Left lung (tissue), 10 donors: Measurements from ENCODE around the gene WNT11. TPM values are rescaled to one million over a fixed set of nuclear protein-coding genes. Genes with fewer than 3 reads are reported as not detected.

Source experiments
- ATAC-seq: fragments of 200-7000 bp; cut with Tn5 transposase; one replicate; pipeline ENCODE4 v1.9.1; 2020; ENCODE audit warnings: moderate library complexity
- DNase-seq, 4 donors: peaks; one replicate each; pipeline ENCODE4 v3.0.0-alpha.2; 2013 to 2020
- H3K27ac ChIP-seq, 2 donors: fragments of 200-600 bp; sonication (generic) in 1 of 2; one replicate each; pipeline versions ENCODE4 v1.5.0 to v1.8.0; 2020 to 2021
- H3K27me3 ChIP-seq, 2 donors: fragments of 200-600 bp; sonication (generic) in 1 of 2; one replicate each; pipeline versions ENCODE4 v1.5.0 to v1.8.0; 2020 to 2021
- H3K36me3 ChIP-seq, 2 donors: fragments of 200-600 bp; sonication (generic) in 1 of 2; one replicate each; pipeline versions ENCODE4 v1.5.0 to v1.8.0; 2020 to 2021
- H3K4me1 ChIP-seq, 2 donors: fragments of 200-600 bp; one replicate each; pipeline ENCODE4 v1.8.0; 2021
- H3K4me3 ChIP-seq, 2 donors: fragments of 200-600 bp; sonication (generic) in 1 of 2; one replicate each; pipeline versions ENCODE4 v1.5.0 to v1.8.0; 2020 to 2021; ENCODE audit warnings: mild to moderate bottlenecking in 1 of 2
- H3K9me3 ChIP-seq, 2 donors: fragments of 200-600 bp; sonication (generic) in 1 of 2; one replicate each; pipeline versions ENCODE4 v1.5.0 to v1.8.0; 2020 to 2021
- intact Hi-C, 2 donors: fragments of 100-400 bp; cut with DNase I; formaldehyde crosslinking; loops; one replicate each; pipeline versions ENCODE4 v1.11.2 to v1.14.2; 2022
- polyA plus RNA-seq, 6 donors: library from polyadenylated mRNA; unstranded; fragments of 120-200 nt; gene quantifications; one replicate each; pipeline ENCODE4 v1.2.1, GENCODE V29; 2013; ENCODE audit not compliant: insufficient read length in 6 of 6
- total RNA-seq, 2 donors: library from RNA; stranded (reverse); fragmentation: NEBNext Ultra II Directional; extraction: Animal tissue kit (Norgen Biotek cat#: 25700); gene quantifications; one replicate each; pipeline ENCODE4 v1.2.1, GENCODE V29; 2021
- TF ChIP-seq, protein P1 (sequence below), 2 donors: fragments of 200-600 bp; sonication (generic) in 1 of 2; IDR thresholded peaks; one replicate each; pipeline versions ENCODE4 v1.5.0 to v1.8.0; 2021; ENCODE audit warnings: antibody characterized with exemption in 2 of 2
- donor health status: DM: no; HTN: yes; CAD: no.
- donor health status: DM: no; HTN: no; CAD: no.

WNT11 gene
- total and polyA plus RNA-seq, 8 donors = 1.3 to 64.0 (median 54.3) TPM

GRCh38 chr11:76251226-76251575, 44.9 kb upstream of the WNT11 start:
- DNase-seq (peak in 1 of 4 donors; percentile 55), ATAC-seq (no peak)
- intact Hi-C loops = no loop called here
- Histone ChIP-seq H3K9me3 (peaks cover 0 to 5% of the 10 kb centered on the region in 2 donors), H3K27ac (peak overlapping the region in 1 of 2 donors; percentile 73), H3K27me3 (no peaks in the 10 kb centered on the region), H3K36me3 (no peaks in the 10 kb centered on the region), H3K4me1 (peaks cover 0 to 15% of the 10 kb centered on the region in 2 donors), H3K4me3 (no peak overlapping the region)
- TF ChIP-seq, protein P1, sequence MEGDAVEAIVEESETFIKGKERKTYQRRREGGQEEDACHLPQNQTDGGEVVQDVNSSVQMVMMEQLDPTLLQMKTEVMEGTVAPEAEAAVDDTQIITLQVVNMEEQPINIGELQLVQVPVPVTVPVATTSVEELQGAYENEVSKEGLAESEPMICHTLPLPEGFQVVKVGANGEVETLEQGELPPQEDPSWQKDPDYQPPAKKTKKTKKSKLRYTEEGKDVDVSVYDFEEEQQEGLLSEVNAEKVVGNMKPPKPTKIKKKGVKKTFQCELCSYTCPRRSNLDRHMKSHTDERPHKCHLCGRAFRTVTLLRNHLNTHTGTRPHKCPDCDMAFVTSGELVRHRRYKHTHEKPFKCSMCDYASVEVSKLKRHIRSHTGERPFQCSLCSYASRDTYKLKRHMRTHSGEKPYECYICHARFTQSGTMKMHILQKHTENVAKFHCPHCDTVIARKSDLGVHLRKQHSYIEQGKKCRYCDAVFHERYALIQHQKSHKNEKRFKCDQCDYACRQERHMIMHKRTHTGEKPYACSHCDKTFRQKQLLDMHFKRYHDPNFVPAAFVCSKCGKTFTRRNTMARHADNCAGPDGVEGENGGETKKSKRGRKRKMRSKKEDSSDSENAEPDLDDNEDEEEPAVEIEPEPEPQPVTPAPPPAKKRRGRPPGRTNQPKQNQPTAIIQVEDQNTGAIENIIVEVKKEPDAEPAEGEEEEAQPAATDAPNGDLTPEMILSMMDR (IDR thresholded peaks at IDR 0.05) = no peak

- TF ChIP-seq, protein P1 (IDR thresholded peaks at IDR 0.05) = no peak
- no peaks in the 10 kb centered on the region for H3K27me3 ChIP-seq
- peaks cover 0 to 15% of the 10 kb centered on the region in 2 donors for H3K4me1 ChIP-seq
- DNase-seq = no peak
- intact Hi-C loops = no loop called here
- no peak overlapping the region for H3K4me3 ChIP-seq
- peaks cover 0 to 5% of the 10 kb centered on the region in 2 donors for H3K9me3 ChIP-seq
- ATAC-seq = no peak
- H3K36me3 ChIP-seq = no peaks in the 10 kb centered on the region
- H3K27ac ChIP-seq = peak overlapping the region in 1 of 2 donors; percentile 73
Measured at GRCh38 chr11:76250520-76251225, 44.4 kb upstream of the WNT11 start.

- TF ChIP-seq, protein P1 (IDR thresholded peaks at IDR 0.05) = no peak
- Histone ChIP-seq H3K36me3 (no peaks in the 10 kb centered on the region), H3K9me3 (peaks cover 0 to 5% of the 10 kb centered on the region in 2 donors), H3K4me1 (peaks cover 0 to 15% of the 10 kb centered on the region in 2 donors), H3K27ac (no peak overlapping the region), H3K27me3 (no peaks in the 10 kb centered on the region), H3K4me3 (no peak overlapping the region)
- intact Hi-C loops = no loop called here
- ATAC-seq (no peak), DNase-seq (no peak)
Measured at GRCh38 chr11:76249195-76249741, 43.0 kb upstream of the WNT11 start.

- no peak for ATAC-seq
- H3K27me3 ChIP-seq = no peaks in the 10 kb centered on the region
Measured at GRCh38 chr11:76248210-76248609, 41.9 kb upstream of the WNT11 start.

DNA sequence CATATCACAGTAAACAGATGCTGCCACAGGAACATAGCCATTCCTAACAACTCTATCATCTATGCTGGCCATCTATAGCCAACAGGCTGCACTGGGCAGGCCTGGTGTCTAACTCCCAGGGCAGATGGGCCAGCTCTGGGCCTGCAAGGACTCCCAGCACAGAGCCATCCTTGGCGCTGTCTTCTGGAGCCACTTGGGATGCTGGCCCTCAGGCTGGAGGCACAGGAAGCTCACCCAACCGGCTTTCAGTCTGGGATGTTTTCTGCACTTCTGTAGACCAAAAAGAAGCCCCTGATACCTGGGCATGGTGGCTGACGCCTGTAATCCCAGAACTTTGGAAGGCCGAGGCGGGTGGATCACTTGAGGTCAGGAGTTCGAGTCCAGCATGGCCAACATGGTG, 40.8 kb upstream of the WNT11 start:
- Histone ChIP-seq H3K4me3 (no peak overlapping the region), H3K4me1 (peaks cover 0 to 13% of the 10 kb centered on the region in 2 donors), H3K36me3 (no peaks in the 10 kb centered on the region), H3K9me3 (peaks cover 0 to 5% of the 10 kb centered on the region in 2 donors), H3K27ac (no peak overlapping the region), H3K27me3 (no peaks in the 10 kb centered on the region)
- peak in 1 of 4 donors; percentile 36 for DNase-seq
- intact Hi-C loops = no loop called here
- TF ChIP-seq, protein P1 (IDR thresholded peaks at IDR 0.05) = no peak
- no peak for ATAC-seq

More at GRCh38 chr11:76248210-76248609, 41.9 kb upstream of the WNT11 start:
- no peak overlapping the region for H3K27ac ChIP-seq
- peaks cover 0 to 5% of the 10 kb centered on the region in 2 donors for H3K9me3 ChIP-seq
- intact Hi-C loops = no loop called here
- peaks cover 0 to 15% of the 10 kb centered on the region in 2 donors for H3K4me1 ChIP-seq
- no peak overlapping the region for H3K4me3 ChIP-seq
- peak in 1 of 4 donors; percentile 33 for DNase-seq
- H3K36me3 ChIP-seq = no peaks in the 10 kb centered on the region
- TF ChIP-seq, protein P1 (IDR thresholded peaks at IDR 0.05) = no peak
